Progenitor cell of endocrine pancreas (in vitro differentiated cells): ENCODE data around the gene MAD2L1. TPM values are rescaled to one million over a fixed set of nuclear protein-coding genes. Genes with fewer than 3 reads are reported as not detected.
"Not testable (repeated sequence)": the region's sequence is repeated elsewhere in the genome, so short reads cannot be mapped to it uniquely, and the experiment has no call there.

Experiments
- DNase-seq: peaks from one replicate; pipeline ENCODE4 v3.0.0; 2021; ENCODE audit warnings: low spot score; ENCODE audit not compliant: unreplicated experiment
- H3K27ac Mint-ChIP-seq: 2 replicates; pipeline ENCODE4 v1.8.0; 2021; ENCODE audit warnings: mild to moderate bottlenecking, moderate library complexity, mixed read lengths
- H3K27me3 Mint-ChIP-seq: 2 replicates; pipeline ENCODE4 v1.8.0; 2021; ENCODE audit warnings: mixed read lengths
- H3K36me3 Mint-ChIP-seq: 2 replicates; pipeline ENCODE4 v1.8.0; 2022; ENCODE audit warnings: mixed read lengths; ENCODE audit not compliant: insufficient read depth
- H3K4me1 Mint-ChIP-seq: 2 replicates; pipeline ENCODE4 v1.8.0; 2021; ENCODE audit warnings: low read depth, mixed read lengths
- H3K4me3 Mint-ChIP-seq: 2 replicates; pipeline ENCODE4 v1.8.0; 2021; ENCODE audit warnings: low read depth, mild to moderate bottlenecking, moderate library complexity, mixed read lengths
- H3K9me3 Mint-ChIP-seq: 2 replicates; pipeline ENCODE4 v1.8.0; 2021; ENCODE audit warnings: low read depth, mixed read lengths
- CTCF ChIP-seq: fragments of 200-600 bp; sonication (generic); IDR thresholded peaks from one replicate; pipeline ENCODE4 v1.5.0; 2021; ENCODE audit warnings: antibody characterized with exemption, mild to moderate bottlenecking; ENCODE audit not compliant: unreplicated experiment
- total RNA-seq: library from RNA; stranded (reverse); gene quantifications from 2 replicates; pipeline ENCODE4 v1.2.1, GENCODE V29; 2021

MAD2L1 gene
- total RNA-seq, 1 donor from 2014 or later, result 28.1 TPM

DNA sequence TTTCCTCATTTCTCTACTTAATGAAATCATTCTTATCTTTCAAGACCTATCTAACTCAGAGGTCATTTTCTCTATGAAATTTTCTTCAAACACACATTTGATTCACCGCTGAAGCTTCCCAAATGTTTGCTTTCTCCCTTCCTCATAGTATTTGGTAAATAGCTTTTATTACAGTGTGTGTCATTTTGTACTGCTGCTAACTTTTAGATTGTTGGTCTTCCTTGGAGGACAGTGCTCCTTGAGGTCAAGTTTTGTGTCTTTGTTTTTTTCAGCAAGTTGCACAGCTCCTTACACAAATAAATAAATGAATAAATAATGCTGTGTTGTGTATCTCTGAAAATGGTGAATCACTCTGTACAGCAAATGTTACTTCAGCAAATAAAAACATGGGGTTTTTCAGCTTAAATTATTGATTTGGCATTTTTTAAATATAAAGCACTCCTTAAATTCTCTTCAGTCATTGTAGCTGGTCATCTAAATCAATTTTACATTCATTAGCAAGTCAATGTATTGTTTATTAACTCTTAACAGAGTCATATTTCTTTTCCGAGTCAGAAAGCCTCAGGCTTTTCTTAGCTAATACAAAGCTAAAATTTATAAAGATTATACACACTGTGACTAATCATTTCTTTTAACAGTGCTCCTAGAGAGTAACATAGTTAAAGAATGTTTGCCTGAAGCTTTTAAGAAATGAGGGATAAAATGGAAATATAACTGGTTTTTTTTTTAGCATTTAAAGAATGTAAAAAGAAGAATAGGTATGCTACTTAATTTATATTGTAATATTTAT lies 30.1 kb upstream of the MAD2L1 start:
- no peaks in the 10 kb centered on the region for H3K36me3 Mint-ChIP-seq
- no peak for DNase-seq
- no peaks in the 10 kb centered on the region for H3K27me3 Mint-ChIP-seq
- no peak for TF ChIP-seq CTCF
- no peaks in the 10 kb centered on the region for H3K4me1 Mint-ChIP-seq
- no peak overlapping the region for H3K4me3 Mint-ChIP-seq
- no peak overlapping the region for H3K27ac Mint-ChIP-seq
- no peaks in the 10 kb centered on the region for H3K9me3 Mint-ChIP-seq

- no peak for TF ChIP-seq CTCF
- Mint-ChIP-seq H3K4me1 (peaks cover 4% of the 10 kb centered on the region), H3K36me3 (no peaks in the 10 kb centered on the region), H3K27ac (no peak overlapping the region), H3K4me3 (no peak overlapping the region), H3K27me3 (no peaks in the 10 kb centered on the region), H3K9me3 (peaks cover 7% of the 10 kb centered on the region)
- no peak for DNase-seq
Observed at GRCh38 chr4:120088507-120088906, 21.9 kb upstream of the MAD2L1 start.

DNA sequence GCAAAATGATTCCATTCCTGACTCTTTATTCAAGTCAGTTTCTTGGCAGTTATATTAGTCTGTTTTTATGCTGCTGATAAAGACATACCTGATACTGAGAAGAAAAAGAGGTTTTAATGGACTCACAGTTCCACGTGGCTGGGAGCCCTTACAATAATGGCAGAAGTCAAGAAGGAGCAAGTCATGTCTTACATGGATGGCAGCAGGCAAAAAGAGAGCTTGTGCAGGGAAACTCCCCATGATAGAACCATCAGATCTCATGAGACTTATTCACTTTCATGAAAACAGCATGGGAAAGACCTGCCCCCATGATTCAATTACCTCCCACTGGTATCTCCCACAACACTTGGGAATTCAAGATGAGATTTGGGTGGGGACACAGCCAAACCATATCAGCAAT lies 21.4 kb upstream of the MAD2L1 start:
- not testable (repeated sequence) for H3K27me3 Mint-ChIP-seq, H3K9me3 Mint-ChIP-seq, H3K27ac Mint-ChIP-seq, H3K4me1 Mint-ChIP-seq, DNase-seq, H3K4me3 Mint-ChIP-seq, H3K36me3 Mint-ChIP-seq

- Mint-ChIP-seq H3K9me3 (peaks cover 7% of the 10 kb centered on the region), H3K27me3 (no peaks in the 10 kb centered on the region), H3K27ac (no peak overlapping the region), H3K36me3 (no peaks in the 10 kb centered on the region), H3K4me3 (no peak overlapping the region), H3K4me1 (peaks cover 12% of the 10 kb centered on the region)
- DNase-seq, result no peak
- TF ChIP-seq CTCF, result no peak
Observed at GRCh38 chr4:120085705-120086104, 19.1 kb upstream of the MAD2L1 start.

GRCh38 chr4:120084327-120084726 lies 17.7 kb upstream of the MAD2L1 start:
- DNase-seq, result no peak
- H3K27me3 Mint-ChIP-seq, result no peaks in the 10 kb centered on the region
- H3K4me3 Mint-ChIP-seq, result no peak overlapping the region
- no peaks in the 10 kb centered on the region for H3K36me3 Mint-ChIP-seq
- peaks cover 12% of the 10 kb centered on the region for H3K4me1 Mint-ChIP-seq
- peaks cover 7% of the 10 kb centered on the region for H3K9me3 Mint-ChIP-seq
- H3K27ac Mint-ChIP-seq, result no peak overlapping the region
- no peak for TF ChIP-seq CTCF

GRCh38 chr4:120083152-120083551 lies 16.5 kb upstream of the MAD2L1 start:
- no peak for DNase-seq
- Mint-ChIP-seq H3K27ac (no peak overlapping the region), H3K4me1 (peaks cover 12% of the 10 kb centered on the region), H3K36me3 (no peaks in the 10 kb centered on the region), H3K27me3 (no peaks in the 10 kb centered on the region), H3K9me3 (peaks cover 7% of the 10 kb centered on the region), H3K4me3 (no peak overlapping the region)
- no peak for TF ChIP-seq CTCF
